Activated gamma-delta T cell treated with Interleukin-2 at 50 U/mL for 16 hours (primary cell): ENCODE measurements around the gene PTGDS.

Experiments
- DNase-seq: peaks from one replicate; pipeline ENCODE4 v3.0.0-alpha.2; 2020

PTGDS gene

DNA sequence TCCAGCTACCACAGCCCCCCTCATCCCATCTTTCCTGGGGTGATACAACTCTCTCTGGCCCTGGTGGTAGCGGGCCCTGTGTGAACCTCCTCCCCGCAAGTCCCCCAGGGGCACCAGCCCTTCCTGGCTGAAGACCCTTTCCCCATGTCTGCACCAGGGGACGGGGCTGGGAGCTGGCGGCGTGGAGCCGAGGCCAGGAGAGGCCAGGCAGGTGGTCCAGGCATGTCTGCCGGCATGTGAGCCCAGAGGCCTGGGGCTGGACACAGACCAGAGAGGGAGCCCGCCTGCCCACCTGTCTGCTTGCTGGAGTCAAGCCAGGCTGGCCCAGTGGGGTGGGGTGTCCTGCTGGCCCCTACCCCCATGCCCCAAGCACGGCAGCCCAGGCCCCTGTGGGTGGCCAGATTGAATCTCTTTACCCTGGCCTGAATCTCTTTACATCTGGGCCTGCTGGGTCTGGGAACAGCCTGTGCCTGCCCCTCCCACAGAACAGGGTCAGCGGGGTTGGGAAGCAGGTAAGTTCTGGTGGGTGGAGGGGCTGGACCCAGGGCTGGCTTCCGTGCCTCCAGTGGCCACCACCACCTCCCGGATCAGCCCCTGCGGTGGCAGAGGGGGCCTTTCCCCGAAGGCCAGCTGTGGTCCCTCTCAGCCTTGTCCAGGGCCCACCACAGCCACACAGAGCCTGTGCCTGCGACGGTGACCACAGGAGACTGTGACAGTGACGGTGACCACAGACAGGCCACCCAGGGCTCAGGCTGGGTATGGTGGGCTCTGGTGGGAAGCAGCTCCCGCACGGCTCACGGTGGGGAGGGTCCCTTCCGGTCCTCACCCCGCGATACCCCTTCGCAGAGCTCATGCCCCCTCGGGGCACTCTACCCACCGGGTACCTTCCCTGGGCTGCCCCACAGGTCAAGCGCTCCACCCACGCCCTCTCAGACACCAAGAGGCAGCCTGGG lies 18.1 kb upstream of the PTGDS start:
- no peak for DNase-seq

DNA sequence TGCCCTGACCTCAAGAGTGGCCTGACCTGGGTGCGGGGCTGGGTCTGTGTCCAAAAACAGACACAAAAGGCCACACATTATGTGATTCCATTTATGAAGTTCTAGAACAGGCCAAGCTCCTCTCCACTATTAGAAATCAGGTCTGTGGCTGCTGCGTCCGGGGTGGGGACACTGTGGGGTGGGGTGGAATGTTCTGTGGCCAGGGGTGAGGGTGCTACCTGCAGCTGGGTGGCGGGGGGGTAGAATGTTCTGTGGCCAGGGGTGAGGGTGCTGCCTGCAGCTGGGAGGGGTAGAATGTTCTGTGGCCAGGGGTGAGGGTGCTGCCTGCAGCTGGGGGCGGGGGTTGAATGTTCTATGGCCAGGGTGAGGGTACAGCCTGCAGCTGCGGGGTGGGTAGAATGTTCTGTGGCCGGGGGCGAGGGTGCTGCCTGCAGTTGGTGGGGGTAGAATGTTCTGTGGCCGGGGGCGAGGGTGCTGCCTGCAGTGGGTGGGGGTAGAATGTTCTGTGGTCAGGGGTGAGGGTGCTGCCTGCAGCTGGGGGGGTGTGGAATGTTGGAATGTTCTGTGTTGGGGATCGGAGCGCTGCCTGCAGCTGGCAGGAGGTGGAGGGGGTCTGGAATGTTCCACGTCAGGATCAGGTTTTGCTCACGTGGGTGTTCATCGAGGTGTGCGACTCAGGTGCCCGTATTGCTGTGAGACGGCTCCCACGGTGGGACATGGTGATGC lies 16.9 kb upstream of the PTGDS start:
- peak; percentile 75 for DNase-seq

DNA sequence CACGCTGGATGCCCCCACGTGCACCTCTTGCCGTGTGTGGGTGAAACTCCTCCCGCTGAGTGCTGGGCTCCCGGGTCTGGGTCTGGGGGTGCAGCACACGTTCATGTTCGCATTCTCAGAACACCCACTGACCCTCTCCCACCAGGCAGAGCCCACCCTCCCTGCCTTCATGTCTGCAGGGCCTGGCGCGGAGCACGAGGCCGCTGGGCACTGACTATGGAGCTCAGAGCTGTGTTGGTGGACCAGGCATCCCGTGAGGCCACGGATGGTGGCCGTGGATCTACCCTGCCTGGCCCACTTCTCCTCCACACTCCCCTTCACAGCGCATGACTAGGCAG lies 16.4 kb upstream of the PTGDS start:
- no peak for DNase-seq

DNA sequence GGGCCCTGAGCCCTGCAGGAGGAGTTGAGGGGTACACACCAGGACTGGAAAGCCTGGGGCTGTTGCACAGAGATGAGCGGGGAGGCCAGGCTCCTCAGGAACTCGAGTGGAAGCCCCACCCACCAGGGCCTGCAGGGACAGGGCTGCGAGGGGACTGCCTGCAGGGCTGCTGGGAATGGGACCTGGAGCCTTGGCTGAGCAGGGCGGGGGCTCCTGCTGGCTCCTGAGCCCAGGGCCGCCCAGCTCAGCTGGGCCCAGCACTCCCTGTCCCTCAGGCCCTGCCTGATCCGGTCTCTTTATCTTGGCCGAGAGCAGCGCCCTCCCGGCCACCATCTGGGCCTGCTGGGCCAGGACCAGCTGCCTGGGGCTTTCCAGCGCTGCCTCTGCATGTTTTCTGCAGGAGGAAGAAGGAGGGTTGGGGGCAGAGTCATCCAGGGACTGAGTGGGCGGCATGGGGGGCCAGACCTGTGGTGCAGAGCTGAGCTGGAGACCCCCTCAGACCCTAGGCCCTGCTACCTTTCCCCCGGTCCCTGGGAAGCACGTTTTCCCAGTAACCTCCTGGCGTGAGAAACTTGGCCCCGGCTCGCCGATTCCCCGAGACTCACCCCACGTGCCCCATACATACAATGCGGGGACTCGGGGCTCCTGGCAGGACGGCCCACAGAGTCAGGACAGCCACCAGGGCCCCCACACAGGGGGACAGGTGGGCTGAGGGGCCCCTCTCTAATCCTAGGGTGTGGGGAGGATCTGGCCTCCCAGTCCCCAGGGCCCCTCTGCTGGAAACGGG lies 15.8 kb upstream of the PTGDS start:
- DNase-seq = no peak

DNA sequence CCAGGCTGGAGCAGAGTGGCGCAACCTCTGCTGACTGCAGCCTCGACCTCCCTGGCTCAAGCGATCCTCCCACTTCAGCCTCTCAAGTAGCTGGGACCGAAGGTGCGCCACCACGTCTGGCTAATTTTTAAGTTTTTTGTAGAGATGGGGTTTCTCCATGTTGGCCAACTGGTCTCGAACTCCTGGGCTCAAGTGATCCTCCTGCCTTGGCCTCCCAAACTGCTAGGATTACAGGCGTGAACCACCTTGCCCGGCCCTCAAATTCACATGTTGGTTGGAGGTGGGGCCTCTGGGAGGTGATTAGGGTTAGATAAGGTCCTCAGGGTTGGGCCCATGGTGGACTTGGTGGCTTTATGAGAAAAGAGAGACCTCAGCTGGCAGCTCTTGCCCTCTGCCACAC lies 15.1 kb upstream of the PTGDS start:
- no peak for DNase-seq

DNA sequence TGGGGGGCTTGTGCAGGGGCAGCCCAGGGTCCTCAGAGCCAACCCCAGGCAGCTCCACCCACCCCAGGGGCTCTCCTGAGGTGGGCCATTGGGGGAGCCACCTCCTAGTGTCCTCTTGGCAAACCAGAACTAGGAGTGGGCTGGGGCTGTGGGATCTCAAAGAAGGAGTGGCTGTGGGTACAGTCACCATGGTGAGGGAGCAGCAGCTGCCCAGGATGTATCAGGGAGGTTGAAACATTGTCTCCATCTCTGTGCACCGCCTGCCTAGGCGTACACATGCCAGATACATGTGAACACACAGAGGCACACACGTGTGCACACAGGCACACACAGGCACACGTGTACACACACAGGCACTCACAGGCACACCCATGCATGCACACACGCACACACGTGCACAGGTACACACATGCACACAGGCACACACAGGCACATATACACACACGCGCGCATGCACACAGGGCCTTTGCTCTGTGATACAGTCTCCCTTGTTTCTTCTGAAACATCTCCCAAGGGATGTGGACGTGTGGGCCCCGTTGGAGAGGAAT lies 14.5 kb upstream of the PTGDS start:
- no peak for DNase-seq

DNA sequence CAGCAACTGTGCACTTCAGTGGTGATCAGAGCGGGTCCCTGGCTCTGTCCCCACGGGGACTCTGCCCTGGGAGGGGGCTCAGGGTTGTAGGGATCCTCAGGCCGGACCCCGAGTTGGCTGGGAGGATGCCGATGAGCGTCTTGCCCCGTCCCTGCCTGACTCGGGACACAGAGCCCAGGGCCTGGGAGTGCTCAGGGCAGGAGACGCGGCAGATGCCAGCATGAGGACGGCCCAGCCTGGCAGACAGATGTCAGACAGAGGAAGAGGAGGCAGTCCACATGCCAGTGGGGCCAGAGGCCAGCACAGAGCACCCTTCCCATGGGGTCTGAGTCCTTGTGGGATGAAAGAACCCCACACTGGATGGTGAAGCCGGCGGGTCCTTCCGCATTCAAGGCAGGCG lies 14.0 kb upstream of the PTGDS start:
- DNase-seq = no peak

DNA sequence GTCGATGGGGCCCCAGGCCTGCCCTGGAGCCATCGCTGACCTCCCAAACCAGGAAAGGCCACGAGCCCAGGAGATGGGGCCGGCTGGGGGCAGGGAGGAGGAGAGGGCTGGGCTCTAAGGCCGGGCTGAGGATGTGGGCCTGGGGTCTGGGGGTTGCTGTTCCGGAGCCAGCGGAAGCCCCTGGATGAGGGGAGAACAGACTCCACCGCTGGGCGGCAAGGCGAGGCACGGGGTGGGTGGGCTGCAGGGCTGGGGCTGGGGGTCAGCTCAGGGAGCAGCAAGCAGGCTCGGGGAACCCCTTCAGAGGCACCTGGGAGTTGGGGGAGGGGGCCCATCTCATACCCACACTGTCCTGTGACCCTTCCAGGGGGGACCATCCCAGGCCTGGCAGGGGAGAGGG lies 13.6 kb upstream of the PTGDS start:
- DNase-seq = no peak

DNA sequence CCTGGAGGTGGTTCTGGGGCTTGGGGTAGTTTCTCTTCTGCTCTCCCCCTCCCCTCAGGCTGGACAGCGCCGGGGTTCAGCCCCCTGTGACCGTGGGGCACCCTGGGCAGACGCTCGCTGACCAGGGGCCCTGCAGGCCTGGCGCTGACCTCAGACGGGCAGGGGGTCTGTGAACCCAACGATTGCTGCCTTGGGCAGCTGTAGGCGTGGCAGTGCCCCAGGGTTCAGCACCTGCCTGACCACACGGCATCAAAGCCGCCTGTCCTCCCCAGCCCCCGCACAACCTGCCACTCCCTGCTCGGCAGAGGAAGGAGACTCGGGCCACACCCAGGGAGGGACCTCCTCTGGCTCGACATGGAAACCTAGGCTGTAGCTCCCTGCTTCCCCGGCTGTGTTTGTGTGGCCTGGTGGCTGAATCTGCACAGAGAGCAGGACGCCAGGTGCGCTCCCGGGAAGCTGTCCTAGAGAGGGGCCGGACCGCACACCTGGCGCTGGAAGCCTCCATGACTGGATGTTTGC lies 13.1 kb upstream of the PTGDS start:
- no peak for DNase-seq

DNA sequence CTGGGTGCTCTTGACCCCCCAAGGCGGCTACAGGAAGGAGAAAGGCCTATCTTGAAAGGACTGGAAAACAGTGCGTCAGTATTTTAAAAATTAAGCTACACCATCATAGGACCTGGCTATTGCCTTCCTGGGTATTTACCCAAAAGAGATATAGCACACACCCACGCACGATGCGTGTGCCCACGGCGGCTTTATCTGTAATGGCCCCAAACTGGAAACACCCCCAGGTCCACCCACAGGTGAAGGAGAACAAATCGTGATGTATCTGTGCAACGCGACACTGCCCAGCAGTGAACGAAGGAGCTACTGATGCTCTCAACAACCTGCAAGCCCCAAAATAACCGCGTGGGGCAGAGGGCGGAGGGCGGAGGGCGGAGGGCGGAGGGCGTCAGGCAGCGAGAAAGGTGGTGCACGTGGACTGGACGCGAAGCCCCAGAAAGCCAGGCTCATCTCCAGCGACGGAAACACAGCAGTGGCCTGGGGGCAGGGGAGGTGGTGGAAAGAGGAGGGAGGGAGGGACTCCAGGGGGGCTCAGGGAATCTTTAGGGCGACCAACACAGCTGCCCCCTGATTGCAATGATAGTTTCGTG lies 12.4 kb upstream of the PTGDS start:
- DNase-seq = no peak

DNA sequence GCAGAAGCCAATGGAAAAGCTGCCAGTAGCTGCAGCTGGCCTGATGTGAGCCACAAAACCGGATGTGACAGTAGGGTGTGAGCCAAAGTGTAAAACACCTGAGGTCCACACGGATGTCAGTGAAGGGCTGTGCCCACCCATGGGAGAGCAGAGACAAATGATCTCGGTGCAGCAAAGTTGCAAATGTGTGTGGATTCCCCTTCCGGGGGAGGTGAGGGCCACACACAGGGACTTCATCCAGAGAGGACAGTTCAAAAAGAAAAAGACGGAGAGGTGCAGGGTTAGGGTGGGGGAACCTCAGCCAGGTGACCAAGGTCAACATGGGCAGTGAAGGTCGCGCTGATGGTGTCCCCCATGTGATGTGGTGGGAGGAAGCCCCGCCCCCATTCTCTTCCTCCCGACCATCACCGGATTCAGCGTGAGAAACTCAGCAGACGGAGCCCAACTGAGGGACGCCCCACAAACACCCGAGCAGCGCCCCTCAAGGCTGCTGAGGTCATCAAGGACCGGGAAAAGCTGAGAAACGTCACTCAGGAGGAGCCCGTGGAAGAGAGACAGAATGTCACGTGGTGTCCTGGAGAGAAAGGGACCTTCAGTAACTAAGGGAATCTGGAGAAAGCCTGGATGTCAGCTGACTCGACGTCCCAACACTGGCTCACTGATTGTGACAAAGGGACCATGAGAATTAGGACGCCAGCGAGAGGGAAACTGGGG lies 11.4 kb upstream of the PTGDS start:
- DNase-seq = peak; percentile 45

DNA sequence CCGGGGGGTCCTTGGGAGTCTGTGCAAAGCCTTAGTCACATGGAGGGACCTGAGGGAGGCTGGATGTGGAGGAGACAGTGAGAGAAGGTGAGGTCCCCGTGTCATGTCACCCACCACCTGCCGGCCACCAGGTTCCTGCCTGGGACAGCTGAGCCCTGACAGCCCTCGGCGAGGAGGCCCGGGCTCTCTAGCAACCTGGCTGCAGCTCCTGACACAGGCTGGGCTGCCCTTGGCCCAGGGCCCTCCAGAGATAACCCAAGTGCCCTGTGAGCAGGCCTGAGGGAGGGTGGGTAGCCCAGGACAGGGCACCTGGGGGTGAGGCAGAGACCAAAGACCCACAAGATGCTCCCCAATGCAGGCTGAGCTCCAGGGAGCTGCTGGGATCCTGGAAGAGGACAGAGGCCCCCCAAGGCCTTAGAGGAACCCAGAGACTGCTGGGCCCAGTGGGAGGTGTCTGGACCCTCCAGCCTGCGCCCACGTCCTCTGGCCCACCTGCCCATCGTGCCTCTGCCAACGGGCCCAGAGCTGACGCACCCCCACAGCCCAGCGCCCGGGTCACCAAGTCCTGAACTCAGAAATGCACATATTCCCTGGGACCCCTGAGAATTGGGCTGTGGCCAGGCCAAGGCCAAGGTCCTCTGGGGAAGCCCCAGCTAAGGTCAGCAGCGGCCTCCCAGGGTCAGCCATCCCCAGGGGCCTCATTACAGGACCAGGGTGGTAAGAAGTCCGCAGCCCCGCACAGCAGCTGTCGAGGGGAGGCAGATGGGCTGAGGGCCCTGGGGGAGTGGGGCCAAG lies 8.8 kb upstream of the PTGDS start:
- DNase-seq = no peak

DNA sequence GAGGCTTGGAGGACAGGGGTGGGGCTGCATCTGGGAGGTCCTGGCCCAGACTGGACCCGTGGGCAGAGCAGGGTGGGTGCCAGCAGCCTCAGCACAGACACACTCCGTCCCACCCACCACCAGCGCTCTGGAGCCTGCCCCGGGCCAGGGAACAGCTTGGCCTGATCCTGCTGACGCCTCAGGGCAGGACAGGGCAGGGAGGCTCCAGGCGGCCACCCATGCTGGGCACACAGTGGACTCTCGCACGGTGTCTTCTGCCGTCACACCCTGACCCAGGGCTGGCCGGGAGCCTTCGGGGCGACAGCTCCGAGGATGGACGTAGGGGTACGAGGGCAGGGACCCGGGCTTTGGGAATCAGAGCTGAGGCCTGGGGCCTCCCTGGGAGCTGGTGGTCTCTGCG lies 8.2 kb upstream of the PTGDS start:
- DNase-seq = no peak

DNA sequence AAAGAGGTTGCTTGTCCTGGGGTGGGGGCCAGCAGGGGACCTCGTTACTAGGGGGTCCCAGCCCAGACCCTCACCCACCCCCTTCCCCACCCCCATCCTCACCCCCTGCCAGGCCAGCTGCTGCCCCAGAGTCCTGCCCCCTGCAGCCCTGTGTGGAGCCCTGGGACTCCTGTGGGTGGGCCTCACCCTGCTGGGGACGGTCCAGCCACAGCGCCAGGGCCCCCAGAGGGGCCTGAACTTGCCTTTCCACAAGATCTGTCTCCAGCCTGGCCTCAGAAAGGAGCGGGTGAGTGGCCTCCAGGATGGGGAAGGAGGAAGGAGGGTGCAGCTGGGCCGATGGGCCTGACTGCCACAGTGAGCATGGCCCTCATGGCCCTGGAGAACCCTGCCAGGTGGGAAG lies 7.5 kb upstream of the PTGDS start:
- no peak for DNase-seq

DNA sequence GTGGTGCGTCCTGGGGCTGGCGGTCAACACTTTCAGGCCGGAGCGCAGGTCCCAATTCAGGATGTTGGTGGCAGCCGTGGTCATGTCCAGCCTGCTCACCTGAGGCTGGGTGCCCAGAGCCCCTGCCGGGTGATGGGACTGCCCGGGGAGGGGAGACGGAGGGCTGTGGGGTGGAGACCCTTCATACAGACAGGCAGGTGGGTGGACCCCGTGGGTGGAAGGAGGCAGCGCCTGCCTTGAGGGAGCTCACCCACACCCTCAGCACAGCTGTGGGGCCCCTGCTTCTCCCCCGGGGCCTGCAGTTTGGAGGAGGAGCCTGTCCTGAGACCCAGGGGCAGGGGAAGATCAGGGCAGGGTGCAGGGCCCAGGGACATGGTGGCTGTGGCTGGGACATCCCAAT lies 6.9 kb upstream of the PTGDS start:
- no peak for DNase-seq

DNA sequence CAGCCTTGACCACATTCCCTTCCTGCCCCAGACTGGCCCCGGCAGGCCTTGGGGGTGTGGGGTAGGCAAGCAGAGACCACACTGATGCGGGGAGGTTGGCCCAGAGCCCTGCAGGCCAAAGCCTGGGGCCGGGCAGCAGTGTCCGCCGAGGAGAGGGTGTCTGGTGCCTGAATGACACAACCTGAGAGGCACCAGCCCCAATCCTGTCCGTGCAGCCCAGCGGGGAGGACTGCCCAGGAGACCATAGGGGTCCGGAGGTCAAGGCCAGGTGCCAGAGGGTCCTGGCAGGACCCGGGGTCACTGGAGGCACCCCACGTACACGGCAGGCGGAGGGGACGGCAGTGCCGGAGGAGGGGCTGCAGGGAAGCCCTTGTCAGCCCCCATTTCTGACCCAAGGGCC lies 5.6 kb upstream of the PTGDS start:
- no peak for DNase-seq

DNA sequence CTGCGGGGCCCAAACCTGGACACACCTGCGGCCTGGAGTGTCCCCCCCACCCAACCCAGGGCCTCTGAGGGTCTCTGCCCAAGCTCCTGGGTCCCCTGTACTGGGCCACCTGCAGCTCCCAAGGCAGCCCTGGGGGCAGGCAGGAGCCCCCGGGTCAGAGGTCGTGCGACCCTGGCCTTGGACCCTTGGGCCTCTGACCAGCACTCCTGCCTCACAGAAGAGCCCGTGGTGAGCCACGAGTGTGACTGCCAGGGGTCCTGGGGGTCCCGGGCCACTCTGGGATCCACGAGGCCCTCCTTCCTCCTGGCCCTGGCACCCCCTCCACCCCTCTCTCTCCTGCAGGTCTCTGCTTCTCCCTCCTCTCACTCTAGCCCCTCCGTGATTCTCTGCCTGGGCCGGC lies 5.0 kb upstream of the PTGDS start:
- no peak for DNase-seq

DNA sequence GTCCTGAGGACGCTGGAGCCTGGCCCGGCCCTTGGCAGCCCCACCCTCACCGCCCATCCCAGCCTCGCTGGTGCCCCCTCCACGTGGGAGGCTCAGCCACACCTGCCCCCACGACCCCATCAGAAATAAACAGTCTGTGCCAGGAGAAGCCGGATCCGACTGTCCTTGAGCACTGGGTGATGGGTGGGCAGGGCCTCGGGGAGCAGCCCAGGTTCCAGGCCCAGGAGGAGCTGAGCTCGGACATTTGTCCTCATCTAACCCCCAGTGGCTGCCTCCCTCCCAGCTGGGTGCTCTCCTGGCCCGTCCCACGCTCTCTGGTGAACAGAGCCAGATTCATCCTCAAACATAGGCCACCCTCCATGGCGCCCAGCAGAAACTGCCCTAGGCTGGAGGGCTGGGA lies 4.6 kb upstream of the PTGDS start:
- DNase-seq = no peak

DNA sequence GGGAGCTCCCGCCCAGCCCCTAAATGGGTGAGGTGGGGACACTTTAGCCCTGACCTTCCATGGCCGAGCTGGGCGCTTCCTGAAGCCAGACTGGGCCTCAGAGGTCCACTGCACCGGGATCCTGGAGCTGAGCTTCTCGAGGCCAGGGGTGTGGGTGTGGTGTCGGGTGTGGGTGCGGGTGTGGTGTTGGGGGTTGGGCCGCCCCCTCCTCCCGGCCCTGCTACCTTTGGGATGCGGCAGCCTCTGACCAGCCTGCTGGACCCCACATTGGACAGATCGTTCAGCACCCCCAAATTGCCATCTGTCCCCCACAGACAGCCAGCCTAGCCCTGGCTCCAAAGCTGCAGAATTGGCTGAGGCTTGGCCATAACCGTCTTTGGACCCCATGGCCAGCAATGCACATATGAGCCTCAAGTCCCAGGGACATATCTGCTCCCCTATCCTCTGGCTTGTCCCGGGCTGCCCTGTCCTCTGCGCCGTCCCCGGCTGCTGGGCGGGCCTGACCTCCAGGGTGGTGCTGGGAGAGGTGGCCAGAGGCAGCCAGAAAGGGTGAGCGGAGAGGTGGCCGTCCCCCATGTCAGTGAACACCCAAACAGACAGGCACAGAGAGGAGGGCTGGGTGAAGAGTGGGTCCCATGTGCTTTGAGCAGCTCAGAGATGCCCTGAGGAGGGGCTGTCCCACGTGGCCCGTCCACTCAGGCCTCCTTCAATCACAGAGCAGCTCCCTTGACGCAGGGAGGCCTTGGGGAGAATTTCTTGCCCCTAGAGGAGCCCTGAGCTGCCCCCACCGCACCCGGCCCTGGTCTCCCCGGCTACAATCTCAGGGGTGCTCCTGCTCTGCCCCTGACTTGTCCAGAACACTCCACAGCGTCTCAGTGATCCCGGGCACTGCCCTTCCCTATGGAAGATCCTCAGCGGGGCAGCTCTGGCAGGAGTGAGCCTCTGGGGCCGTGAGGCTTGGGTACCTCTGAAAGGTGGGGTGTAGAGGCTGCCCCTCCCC lies 3.4 kb upstream of the PTGDS start:
- no peak for DNase-seq
